Ovary (tissue), 3 donors: ENCODE measurements around the gene FBRS.

Experiments
- POLR2A ChIP-seq: fragments of 450-650 bp; IDR thresholded peaks from one replicate; pipeline ENCODE4 v1.6.1; 2017; ENCODE audit warnings: antibody characterized with exemption, mild to moderate bottlenecking, moderate library complexity
- TF ChIP-seq, protein P1 (sequence below), 3 donors: fragments of 450-650 bp in 2 of 3; fragments of 200-600 bp in 1 of 3; IDR thresholded peaks; one replicate each; pipeline versions ENCODE4 v1.5.1 to v1.8.0; 2016 to 2022; ENCODE audit warnings: antibody characterized with exemption in 3 of 3, mild to moderate bottlenecking in 1 of 3
- donor health status: DM: no; HTN: no; CAD: no.

GRCh38 chr16:30619202-30619601, 39.0 kb upstream of the FBRS start:
- no peak for TF ChIP-seq POLR2A
- TF ChIP-seq, protein P1, sequence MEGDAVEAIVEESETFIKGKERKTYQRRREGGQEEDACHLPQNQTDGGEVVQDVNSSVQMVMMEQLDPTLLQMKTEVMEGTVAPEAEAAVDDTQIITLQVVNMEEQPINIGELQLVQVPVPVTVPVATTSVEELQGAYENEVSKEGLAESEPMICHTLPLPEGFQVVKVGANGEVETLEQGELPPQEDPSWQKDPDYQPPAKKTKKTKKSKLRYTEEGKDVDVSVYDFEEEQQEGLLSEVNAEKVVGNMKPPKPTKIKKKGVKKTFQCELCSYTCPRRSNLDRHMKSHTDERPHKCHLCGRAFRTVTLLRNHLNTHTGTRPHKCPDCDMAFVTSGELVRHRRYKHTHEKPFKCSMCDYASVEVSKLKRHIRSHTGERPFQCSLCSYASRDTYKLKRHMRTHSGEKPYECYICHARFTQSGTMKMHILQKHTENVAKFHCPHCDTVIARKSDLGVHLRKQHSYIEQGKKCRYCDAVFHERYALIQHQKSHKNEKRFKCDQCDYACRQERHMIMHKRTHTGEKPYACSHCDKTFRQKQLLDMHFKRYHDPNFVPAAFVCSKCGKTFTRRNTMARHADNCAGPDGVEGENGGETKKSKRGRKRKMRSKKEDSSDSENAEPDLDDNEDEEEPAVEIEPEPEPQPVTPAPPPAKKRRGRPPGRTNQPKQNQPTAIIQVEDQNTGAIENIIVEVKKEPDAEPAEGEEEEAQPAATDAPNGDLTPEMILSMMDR (IDR thresholded peaks at IDR 0.05): no peak
